Measurements from ENCODE around the gene IGFN1. TPM values are rescaled to one million over a fixed set of nuclear protein-coding genes. Genes with fewer than 3 reads are reported as not detected.

IGFN1 gene
- 0.35 to 0.67 TPM (median 0.44 TPM) in 5 replicates for total RNA-seq (2022; extraction: Qiagen RNA extraction)

DNA sequence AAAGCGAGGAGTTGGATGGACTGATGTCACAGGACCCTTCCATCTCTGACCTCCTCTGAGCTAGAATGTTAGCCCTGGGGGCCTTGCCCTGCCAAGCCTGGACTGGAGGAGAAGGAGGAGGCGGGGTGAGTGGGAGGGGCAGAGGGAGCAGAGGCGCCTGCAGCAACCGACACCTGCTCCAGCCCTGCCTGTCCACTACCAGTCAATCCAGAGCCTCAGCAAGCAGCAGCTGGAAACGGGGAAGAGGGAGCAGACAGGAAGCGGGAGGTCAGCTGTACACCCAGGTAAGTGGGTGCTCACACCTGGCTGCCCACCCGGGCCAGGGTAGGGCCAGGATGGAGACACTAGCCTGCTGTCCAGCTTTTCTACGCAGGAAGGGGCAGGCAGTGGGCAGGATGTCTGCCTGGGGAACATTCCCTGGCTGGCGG, at the start of gene IGFN1:
IGFN1 (plus strand) TSS at position 201 of the 428 bp plus-strand sequence. CDS start 2,470 bp downstream, outside the sequence.

DNA sequence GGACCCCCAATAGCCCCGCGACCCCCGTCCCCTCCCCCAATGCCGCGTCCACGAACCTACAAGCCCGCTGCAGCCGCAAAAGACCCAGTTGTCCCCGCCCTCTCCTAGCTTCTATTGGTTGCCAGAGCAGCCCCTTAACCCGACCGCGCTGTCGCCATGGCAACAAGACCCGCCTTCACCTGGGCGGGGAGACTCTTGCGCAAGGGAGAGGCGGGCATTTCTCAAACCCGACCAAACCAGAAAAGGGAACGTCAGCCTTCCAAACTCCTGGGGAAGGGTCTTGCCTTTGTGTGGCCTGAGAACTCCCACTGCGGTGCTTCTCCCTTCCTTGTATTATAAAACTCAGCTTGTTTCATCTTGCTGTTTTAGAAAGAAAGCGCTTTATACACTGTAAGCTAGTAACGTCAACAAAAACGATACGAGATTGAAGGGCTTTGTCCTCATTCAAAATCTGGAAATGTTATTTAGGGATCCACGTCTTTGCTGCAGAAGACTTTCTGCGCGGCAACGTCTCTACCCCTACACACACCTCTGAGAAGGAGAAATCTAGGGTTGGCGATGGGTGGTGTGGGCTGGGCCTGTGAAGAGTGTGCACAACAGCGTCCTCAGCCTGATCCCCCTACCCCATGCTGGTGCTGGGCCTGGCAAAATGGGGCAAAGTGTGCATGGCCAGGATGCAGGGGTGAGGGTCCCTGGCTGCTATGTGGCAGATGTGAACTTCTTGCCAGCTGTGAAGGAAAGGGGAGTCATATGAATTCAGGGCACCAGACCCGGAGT, 36.0 kb upstream of the IGFN1 start, which contains the start of gene TMEM9:
TMEM9 (minus strand) TSS at position 86 of the 777 bp plus-strand sequence. CDS start 551 bp downstream, outside the sequence.

Other genes with a start within 250 kb of the IGFN1 start
- gene KIF21B, start 167.1 kb upstream of the IGFN1 start, total RNA-seq (2022; extraction: Qiagen RNA extraction) = 1.2 to 2.4 TPM (median 2.1 TPM) in 5 replicates
- 0.01 TPM in 1 of 5 replicates, not detected in the others for gene CACNA1S, start 78.4 kb upstream of the IGFN1 start, total RNA-seq (2022; extraction: Qiagen RNA extraction)
- gene ASCL5, start 63.6 kb upstream of the IGFN1 start, total RNA-seq (2022; extraction: Qiagen RNA extraction) = 0.09 to 0.13 TPM (median 0.11 TPM) in 5 replicates
- 68.3 to 75.2 TPM (median 72.6 TPM) in 5 replicates for gene TMEM9, start 36.4 kb upstream of the IGFN1 start, total RNA-seq (2022; extraction: Qiagen RNA extraction)
- gene PKP1, start 92.7 kb downstream of the IGFN1 start, total RNA-seq (2022; extraction: Qiagen RNA extraction) = 0.01 to 0.08 TPM (median 0.05 TPM) in 5 replicates
- 0.22 to 0.67 TPM (median 0.26 TPM) in 5 replicates for gene TNNT2, start 186.9 kb downstream of the IGFN1 start, total RNA-seq (2022; extraction: Qiagen RNA extraction)
- gene LAD1, start 208.5 kb downstream of the IGFN1 start, total RNA-seq (2022; extraction: Qiagen RNA extraction) = 0.90 to 2.2 TPM (median 1.4 TPM) in 5 replicates
- gene TNNI1, start 230.9 kb downstream of the IGFN1 start, total RNA-seq (2022; extraction: Qiagen RNA extraction) = not detected in 5 replicates